Measurements from ENCODE around the gene CLPSL1.

Gene CLPSL1

DNA sequence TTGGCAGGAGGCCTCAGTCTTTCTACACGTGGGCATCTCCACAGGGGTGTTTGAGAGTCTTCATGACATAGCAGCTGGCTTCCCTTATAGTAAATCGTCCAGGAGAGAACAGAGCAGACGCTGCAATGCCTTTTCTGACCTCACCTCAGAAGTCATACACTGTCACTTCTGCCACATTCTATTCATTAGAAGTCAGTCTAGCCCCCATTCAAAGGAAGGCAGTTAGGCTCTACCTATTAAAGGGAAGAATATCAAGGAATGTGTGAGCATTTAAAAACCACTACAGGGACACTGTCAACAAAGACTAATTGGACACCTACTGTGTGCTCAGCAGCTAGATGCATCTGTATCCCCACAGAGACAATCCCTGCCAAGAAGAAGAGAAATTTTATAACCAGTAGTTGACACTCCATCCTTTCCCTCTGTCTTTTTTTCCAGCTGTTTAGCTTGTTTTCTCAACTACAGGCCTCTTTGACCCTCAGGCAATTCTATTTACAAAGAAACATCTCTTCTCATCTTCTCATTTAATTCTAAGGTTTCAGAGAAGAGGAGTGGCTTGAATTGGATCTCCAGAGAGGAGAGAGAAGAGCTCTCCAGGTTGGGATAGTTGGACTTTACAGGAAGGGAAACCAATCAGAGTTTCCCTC, 25.4 kb upstream of the CLPSL1 start:
- TF ChIP-seq PAX5 (IDR thresholded peaks at IDR 0.05; ENCODE audit: insufficient read depth, low read length, severe bottlenecking) = no peak
- TF ChIP-seq POLR2A (IDR thresholded peaks at IDR 0.05; ENCODE audit: low read depth, low read length) = no peak
- no peak for TF ChIP-seq TAF1 (IDR thresholded peaks at IDR 0.05; ENCODE audit: low read depth, low read length)
- no peak for TF ChIP-seq SPI1 (IDR thresholded peaks at IDR 0.05; ENCODE audit: low read depth, low read length)
- TF ChIP-seq POLR2AphosphoS5 (IDR thresholded peaks at IDR 0.05; ENCODE audit: low read depth, low read length) = no peak
- no peak for TF ChIP-seq POU2F2 (IDR thresholded peaks at IDR 0.05; ENCODE audit: low read depth, low read length)
- DNase-seq (ENCODE audit: insufficient read length, low spot score) = no peak
- FAIRE-seq = no peak

GRCh38 chr6:35757456-35758123, 23.2 kb upstream of the CLPSL1 start:
- TF ChIP-seq PAX5 (IDR thresholded peaks at IDR 0.05; ENCODE audit: insufficient read depth, low read length, severe bottlenecking) (no peak), TAF1 (IDR thresholded peaks at IDR 0.05; ENCODE audit: low read depth, low read length) (no peak), SPI1 (IDR thresholded peaks at IDR 0.05; ENCODE audit: low read depth, low read length) (0 out of 2 replicates have a peak, but pooled peaks have one; percentile 32)
- DNase-seq (ENCODE audit: insufficient read length, low spot score) (peak; percentile 49), FAIRE-seq (peak; percentile 75)

DNA sequence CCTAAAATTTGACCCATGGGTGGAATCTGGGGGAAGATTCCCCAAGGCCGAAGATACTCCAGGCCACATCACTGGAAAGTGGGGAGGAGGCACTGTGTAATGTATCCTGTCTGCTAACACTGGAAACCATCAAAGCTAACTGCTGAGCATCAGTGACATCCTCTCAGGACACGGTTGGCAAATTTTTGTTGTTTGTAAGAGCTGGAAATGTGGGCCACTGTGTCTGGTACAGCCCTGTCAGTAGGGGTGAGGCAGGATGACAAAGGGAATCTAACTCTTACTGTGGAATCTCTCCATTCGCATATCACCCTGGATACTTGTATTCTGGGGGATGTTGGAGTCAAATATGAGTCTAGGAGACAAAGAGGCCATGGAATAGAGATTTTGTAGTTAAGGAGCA, 21.4 kb upstream of the CLPSL1 start:
- TF ChIP-seq POU2F2 (IDR thresholded peaks at IDR 0.05; ENCODE audit: low read depth, low read length) (no peak), PAX5 (IDR thresholded peaks at IDR 0.05; ENCODE audit: insufficient read depth, low read length, severe bottlenecking) (no peak), SPI1 (IDR thresholded peaks at IDR 0.05; ENCODE audit: low read depth, low read length) (no peak), POLR2A (IDR thresholded peaks at IDR 0.05; ENCODE audit: low read depth, low read length) (no peak), TAF1 (IDR thresholded peaks at IDR 0.05; ENCODE audit: low read depth, low read length) (no peak), POLR2AphosphoS5 (IDR thresholded peaks at IDR 0.05; ENCODE audit: low read depth, low read length) (no peak)
- DNase-seq (ENCODE audit: insufficient read length, low spot score) = no peak
- peak; percentile 60 for FAIRE-seq

- no peak for TF ChIP-seq POU2F2 (IDR thresholded peaks at IDR 0.05; ENCODE audit: low read depth, low read length)
- no peak for TF ChIP-seq TAF1 (IDR thresholded peaks at IDR 0.05; ENCODE audit: low read depth, low read length)
- no peak for TF ChIP-seq POLR2AphosphoS5 (IDR thresholded peaks at IDR 0.05; ENCODE audit: low read depth, low read length)
- no peak for TF ChIP-seq SPI1 (IDR thresholded peaks at IDR 0.05; ENCODE audit: low read depth, low read length)
- TF ChIP-seq POLR2A (IDR thresholded peaks at IDR 0.05; ENCODE audit: low read depth, low read length) = no peak
- no peak for TF ChIP-seq PAX5 (IDR thresholded peaks at IDR 0.05; ENCODE audit: insufficient read depth, low read length, severe bottlenecking)
- FAIRE-seq (no peak), DNase-seq (ENCODE audit: insufficient read length, low spot score) (no peak)
These were observed 15.1 kb upstream of the CLPSL1 start for GRCh38 chr6:35765739-35766138.

DNA sequence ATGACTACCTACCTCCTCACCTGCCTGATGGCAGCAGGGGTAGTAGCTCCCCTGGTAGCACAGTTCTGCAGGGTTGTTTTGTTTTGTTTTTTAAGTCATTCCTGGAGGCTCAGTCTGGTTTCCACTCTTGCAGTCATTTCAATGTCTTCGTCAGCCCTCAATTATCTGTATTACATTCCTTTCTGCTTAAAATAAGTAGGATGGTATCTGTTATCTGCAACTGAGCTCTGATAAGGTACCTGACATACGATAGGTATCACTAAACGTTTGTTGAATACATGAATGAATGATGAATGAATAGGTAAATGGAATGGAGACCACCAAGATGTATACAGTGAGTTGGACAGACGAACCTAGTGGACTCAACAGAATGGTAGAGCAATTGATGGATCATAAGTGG, 11.6 kb upstream of the CLPSL1 start:
- DNase-seq (ENCODE audit: insufficient read length, low spot score) (no peak), FAIRE-seq (peak; percentile 74)
- no peak for TF ChIP-seq PAX5 (IDR thresholded peaks at IDR 0.05; ENCODE audit: insufficient read depth, low read length, severe bottlenecking)
- TF ChIP-seq TAF1 (IDR thresholded peaks at IDR 0.05; ENCODE audit: low read depth, low read length) = no peak
- no peak for TF ChIP-seq SPI1 (IDR thresholded peaks at IDR 0.05; ENCODE audit: low read depth, low read length)
- TF ChIP-seq POU2F2 (IDR thresholded peaks at IDR 0.05; ENCODE audit: low read depth, low read length) = no peak
- no peak for TF ChIP-seq POLR2A (IDR thresholded peaks at IDR 0.05; ENCODE audit: low read depth, low read length)

DNA sequence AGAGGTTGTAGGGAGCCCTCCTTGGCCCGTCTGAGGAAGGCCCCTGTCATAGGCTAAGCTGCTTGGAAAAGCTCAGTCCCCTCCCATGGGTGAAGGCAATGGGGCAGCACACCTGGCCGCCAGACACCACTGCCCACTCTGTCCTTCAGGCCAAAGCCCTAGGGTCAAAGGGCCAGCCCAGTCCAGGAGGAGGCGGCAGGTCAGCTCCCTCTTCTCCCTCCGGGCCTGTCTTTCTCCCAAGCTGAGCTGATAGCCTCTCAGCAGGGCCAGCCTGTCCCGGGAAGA, 9.5 kb upstream of the CLPSL1 start:
- no peak for FAIRE-seq
- TF ChIP-seq PAX5 (IDR thresholded peaks at IDR 0.05; ENCODE audit: insufficient read depth, low read length, severe bottlenecking) = no peak
- TF ChIP-seq POLR2AphosphoS5 (IDR thresholded peaks at IDR 0.05; ENCODE audit: low read depth, low read length) = no peak
- no peak for TF ChIP-seq POLR2A (IDR thresholded peaks at IDR 0.05; ENCODE audit: low read depth, low read length)
- TF ChIP-seq SPI1 (IDR thresholded peaks at IDR 0.05; ENCODE audit: low read depth, low read length) = no peak
- TF ChIP-seq POU2F2 (IDR thresholded peaks at IDR 0.05; ENCODE audit: low read depth, low read length) = no peak
- TF ChIP-seq TAF1 (IDR thresholded peaks at IDR 0.05; ENCODE audit: low read depth, low read length) = no peak
- no peak for DNase-seq (ENCODE audit: insufficient read length, low spot score)

DNA sequence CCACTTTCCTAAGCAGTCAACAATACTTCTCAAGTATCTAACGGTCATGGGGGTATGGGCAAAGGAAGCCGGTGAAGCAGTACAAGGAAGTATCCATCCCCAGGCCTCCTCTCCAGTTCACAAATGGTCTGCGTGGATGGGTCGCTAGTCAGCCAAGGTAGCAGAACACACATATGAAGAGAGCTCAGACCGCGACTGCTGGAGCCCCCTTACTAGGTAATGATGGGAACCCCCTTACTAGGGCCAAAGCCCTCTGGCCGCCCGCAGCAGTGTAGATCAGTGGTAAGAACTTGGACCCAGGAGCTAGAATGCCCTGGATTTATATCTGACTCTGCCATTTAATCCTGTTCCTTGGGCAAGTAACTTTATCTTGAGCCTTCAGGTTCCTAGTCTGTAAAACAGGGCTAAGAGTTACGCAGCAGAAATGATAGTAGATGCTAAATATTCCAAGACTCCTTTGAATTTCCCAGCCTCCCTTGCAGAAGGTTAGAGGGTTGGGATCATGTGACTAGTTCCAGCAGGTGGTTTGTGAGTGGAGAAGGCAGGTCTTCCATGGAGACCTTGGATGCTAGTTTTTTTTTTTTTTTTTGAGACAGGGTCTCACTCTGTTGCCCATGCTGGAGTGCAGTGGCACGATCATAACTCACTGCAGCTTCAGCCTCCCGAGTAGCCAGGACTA, 6.6 kb upstream of the CLPSL1 start:
- TF ChIP-seq TAF1 (IDR thresholded peaks at IDR 0.05; ENCODE audit: low read depth, low read length) (no peak), POLR2AphosphoS5 (IDR thresholded peaks at IDR 0.05; ENCODE audit: low read depth, low read length) (no peak), POU2F2 (IDR thresholded peaks at IDR 0.05; ENCODE audit: low read depth, low read length) (no peak), POLR2A (IDR thresholded peaks at IDR 0.05; ENCODE audit: low read depth, low read length) (no peak), SPI1 (IDR thresholded peaks at IDR 0.05; ENCODE audit: low read depth, low read length) (no peak), PAX5 (IDR thresholded peaks at IDR 0.05; ENCODE audit: insufficient read depth, low read length, severe bottlenecking) (no peak)
- FAIRE-seq = no peak

GRCh38 chr6:35775031-35775430, 5.8 kb upstream of the CLPSL1 start:
- DNase-seq (ENCODE audit: insufficient read length, low spot score) = no peak
- TF ChIP-seq POLR2AphosphoS5 (IDR thresholded peaks at IDR 0.05; ENCODE audit: low read depth, low read length) = no peak
- TF ChIP-seq POLR2A (IDR thresholded peaks at IDR 0.05; ENCODE audit: low read depth, low read length) = no peak
- no peak for FAIRE-seq

More for the DNA sequence above, 6.6 kb upstream of the CLPSL1 start:
- DNase-seq (ENCODE audit: insufficient read length, low spot score) = no peak

DNA sequence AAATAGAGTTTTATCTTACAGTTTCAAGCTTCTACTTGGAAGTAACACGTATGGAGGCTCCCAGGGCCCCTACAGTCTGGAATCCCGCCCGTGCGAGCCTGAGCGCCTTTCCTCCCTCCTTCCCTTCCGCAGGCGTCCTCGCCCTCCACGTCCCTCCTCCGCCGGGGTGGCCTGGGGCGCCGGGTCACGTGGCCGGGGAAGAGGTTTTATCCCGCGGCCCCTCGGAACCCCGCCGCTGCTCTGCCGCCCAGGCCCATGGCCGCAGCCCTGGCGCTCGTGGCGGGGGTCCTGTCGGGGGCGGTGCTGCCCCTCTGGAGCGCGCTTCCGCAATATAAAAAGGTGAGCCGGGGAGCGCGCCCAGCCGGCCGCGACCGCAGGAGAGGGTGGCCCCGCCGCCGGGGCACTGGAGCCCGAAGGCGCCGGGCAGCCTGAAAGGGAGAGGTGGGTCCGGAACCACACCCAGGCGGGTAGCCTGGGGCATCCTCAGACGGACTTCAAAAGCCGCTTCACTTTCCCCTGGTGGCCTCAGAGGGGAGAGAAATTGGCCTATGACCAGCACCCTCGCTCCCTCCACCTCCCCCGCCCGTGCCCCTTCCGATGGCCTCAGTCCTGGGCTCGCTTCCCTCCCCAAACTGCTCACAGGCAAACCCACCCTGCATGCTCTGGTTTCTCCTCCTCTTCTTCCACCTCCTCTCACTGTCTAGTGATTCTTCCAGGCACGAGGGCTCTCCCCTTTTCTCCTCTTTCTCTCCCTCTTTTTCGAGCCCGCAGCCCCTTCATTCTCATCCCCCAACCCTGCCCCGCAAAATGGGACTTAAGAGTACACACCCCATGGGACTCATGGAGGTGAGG, 4.2 kb upstream of the CLPSL1 start, which contains the start of gene CLPSL2:
TSS of gene CLPSL2 (plus strand) at position 235 of the 852 bp plus-strand sequence. CDS start at position 256, 21 bp downstream.
- TF ChIP-seq SPI1 (IDR thresholded peaks at IDR 0.05; ENCODE audit: low read depth, low read length) = no peak
- TF ChIP-seq POLR2A (IDR thresholded peaks at IDR 0.05; ENCODE audit: low read depth, low read length) = no peak
- TF ChIP-seq PAX5 (IDR thresholded peaks at IDR 0.05; ENCODE audit: insufficient read depth, low read length, severe bottlenecking) = no peak
- no peak for TF ChIP-seq POLR2AphosphoS5 (IDR thresholded peaks at IDR 0.05; ENCODE audit: low read depth, low read length)
- TF ChIP-seq TAF1 (IDR thresholded peaks at IDR 0.05; ENCODE audit: low read depth, low read length) = no peak
- TF ChIP-seq POU2F2 (IDR thresholded peaks at IDR 0.05; ENCODE audit: low read depth, low read length) = no peak
- DNase-seq (ENCODE audit: insufficient read length, low spot score) (no peak), FAIRE-seq (no peak)
